Measurements from ENCODE around the gene WASF2. TPM values are rescaled to one million over a fixed set of nuclear protein-coding genes. Genes with fewer than 3 reads are reported as not detected.
A peak's percentile ranks its signal among the peaks of the same experiment; 100 is the strongest.

Gene WASF2
- total RNA-seq, 1 donor from 2014 or later: 35.0 TPM

- Histone ChIP-seq H3K27me3 (no peaks in the 10 kb centered on the region), H3K9me3 (ENCODE audit: low read depth) (no peaks in the 10 kb centered on the region), H4K20me1 (ENCODE audit: low read depth) (peaks cover 64% of the 10 kb centered on the region), H3K4me2 (no peak overlapping the region), H3K4me3 (no peak overlapping the region), H3F3A (ENCODE audit: low read depth) (peaks cover 24% of the 10 kb centered on the region), H3K36me3 (no peaks in the 10 kb centered on the region), H2AFZ (replicated peaks) (no peak overlapping the region), H3K4me1 (peaks cover 20% of the 10 kb centered on the region), H3K9ac (no peak overlapping the region), H3K27ac (peak overlapping the region; percentile 44), H3K79me2 (ENCODE audit: low read depth) (peaks cover 79% of the 10 kb centered on the region)
- H3K9me3 Mint-ChIP-seq: no peaks in the 10 kb centered on the region
- H3K4me3 Mint-ChIP-seq: no peak overlapping the region
- TF ChIP-seq EZH2 (IDR thresholded peaks at IDR 0.05): no peak
- H3K4me1 Mint-ChIP-seq: peaks cover 23% of the 10 kb centered on the region
- no peak overlapping the region for H3K27ac Mint-ChIP-seq
- peaks cover 10% of the 10 kb centered on the region for H3K36me3 Mint-ChIP-seq
- no peaks in the 10 kb centered on the region for H3K27me3 Mint-ChIP-seq (ENCODE audit: insufficient read depth, low read depth)
- no peak for DNase-seq (ENCODE audit: low spot score)
Measured at GRCh38 chr1:27447399-27447798, 42.6 kb downstream of the WASF2 start.

GRCh38 chr1:27446496-27447020 is 43.4 kb downstream of the WASF2 start:
- TF ChIP-seq EZH2phosphoT487 (IDR thresholded peaks at IDR 0.05): no peak
- no peak for TF ChIP-seq EZH2 (IDR thresholded peaks at IDR 0.05)
- TF ChIP-seq, protein P1, sequence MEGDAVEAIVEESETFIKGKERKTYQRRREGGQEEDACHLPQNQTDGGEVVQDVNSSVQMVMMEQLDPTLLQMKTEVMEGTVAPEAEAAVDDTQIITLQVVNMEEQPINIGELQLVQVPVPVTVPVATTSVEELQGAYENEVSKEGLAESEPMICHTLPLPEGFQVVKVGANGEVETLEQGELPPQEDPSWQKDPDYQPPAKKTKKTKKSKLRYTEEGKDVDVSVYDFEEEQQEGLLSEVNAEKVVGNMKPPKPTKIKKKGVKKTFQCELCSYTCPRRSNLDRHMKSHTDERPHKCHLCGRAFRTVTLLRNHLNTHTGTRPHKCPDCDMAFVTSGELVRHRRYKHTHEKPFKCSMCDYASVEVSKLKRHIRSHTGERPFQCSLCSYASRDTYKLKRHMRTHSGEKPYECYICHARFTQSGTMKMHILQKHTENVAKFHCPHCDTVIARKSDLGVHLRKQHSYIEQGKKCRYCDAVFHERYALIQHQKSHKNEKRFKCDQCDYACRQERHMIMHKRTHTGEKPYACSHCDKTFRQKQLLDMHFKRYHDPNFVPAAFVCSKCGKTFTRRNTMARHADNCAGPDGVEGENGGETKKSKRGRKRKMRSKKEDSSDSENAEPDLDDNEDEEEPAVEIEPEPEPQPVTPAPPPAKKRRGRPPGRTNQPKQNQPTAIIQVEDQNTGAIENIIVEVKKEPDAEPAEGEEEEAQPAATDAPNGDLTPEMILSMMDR (IDR thresholded peaks at IDR 0.05): no peak
- peaks cover 56% of the 10 kb centered on the region for H4K20me1 ChIP-seq (ENCODE audit: low read depth)

GRCh38 chr1:27445177-27445936 is 44.6 kb downstream of the WASF2 start:
- H3K9me3 Mint-ChIP-seq: no peaks in the 10 kb centered on the region
- Histone ChIP-seq H3K4me1 (peaks cover 20% of the 10 kb centered on the region), H3K27me3 (no peaks in the 10 kb centered on the region), H4K20me1 (ENCODE audit: low read depth) (peaks cover 44% of the 10 kb centered on the region), H3K4me2 (no peak overlapping the region), H3K4me3 (no peak overlapping the region), H3K79me2 (ENCODE audit: low read depth) (peaks cover 65% of the 10 kb centered on the region), H2AFZ (replicated peaks) (no peak overlapping the region), H3K27ac (peak overlapping the region; percentile 61), H3K9ac (peak overlapping the region; percentile 36), H3F3A (ENCODE audit: low read depth) (peaks cover 16% of the 10 kb centered on the region), H3K36me3 (no peaks in the 10 kb centered on the region), H3K9me3 (ENCODE audit: low read depth) (no peaks in the 10 kb centered on the region)
- H3K27ac Mint-ChIP-seq: no peak overlapping the region
- no peak for TF ChIP-seq EZH2 (IDR thresholded peaks at IDR 0.05)
- TF ChIP-seq EZH2phosphoT487 (IDR thresholded peaks at IDR 0.05): no peak
- TF ChIP-seq, protein P1 (IDR thresholded peaks at IDR 0.05): no peak
- H3K4me3 Mint-ChIP-seq: no peak overlapping the region
- H3K27me3 Mint-ChIP-seq (ENCODE audit: insufficient read depth, low read depth): no peaks in the 10 kb centered on the region
- H3K4me1 Mint-ChIP-seq: peaks cover 16% of the 10 kb centered on the region
- DNase-seq (ENCODE audit: low spot score): no peak
- peaks cover 10% of the 10 kb centered on the region for H3K36me3 Mint-ChIP-seq

More at GRCh38 chr1:27446496-27447020, 43.4 kb downstream of the WASF2 start:
- Histone ChIP-seq H3K4me2 (no peak overlapping the region), H3K36me3 (no peaks in the 10 kb centered on the region), H3K9me3 (ENCODE audit: low read depth) (no peaks in the 10 kb centered on the region), H3K27me3 (no peaks in the 10 kb centered on the region), H3K4me3 (no peak overlapping the region), H3K4me1 (peaks cover 20% of the 10 kb centered on the region), H3K79me2 (ENCODE audit: low read depth) (peaks cover 75% of the 10 kb centered on the region), H3K27ac (no peak overlapping the region), H3F3A (ENCODE audit: low read depth) (peaks cover 19% of the 10 kb centered on the region), H2AFZ (replicated peaks) (no peak overlapping the region), H3K9ac (no peak overlapping the region)
- H3K27me3 Mint-ChIP-seq (ENCODE audit: insufficient read depth, low read depth): no peaks in the 10 kb centered on the region
- DNase-seq (ENCODE audit: low spot score): no peak
- no peaks in the 10 kb centered on the region for H3K9me3 Mint-ChIP-seq
- peaks cover 22% of the 10 kb centered on the region for H3K4me1 Mint-ChIP-seq
- no peak overlapping the region for H3K4me3 Mint-ChIP-seq
- no peak overlapping the region for H3K27ac Mint-ChIP-seq
- H3K36me3 Mint-ChIP-seq: peaks cover 10% of the 10 kb centered on the region

DNA sequence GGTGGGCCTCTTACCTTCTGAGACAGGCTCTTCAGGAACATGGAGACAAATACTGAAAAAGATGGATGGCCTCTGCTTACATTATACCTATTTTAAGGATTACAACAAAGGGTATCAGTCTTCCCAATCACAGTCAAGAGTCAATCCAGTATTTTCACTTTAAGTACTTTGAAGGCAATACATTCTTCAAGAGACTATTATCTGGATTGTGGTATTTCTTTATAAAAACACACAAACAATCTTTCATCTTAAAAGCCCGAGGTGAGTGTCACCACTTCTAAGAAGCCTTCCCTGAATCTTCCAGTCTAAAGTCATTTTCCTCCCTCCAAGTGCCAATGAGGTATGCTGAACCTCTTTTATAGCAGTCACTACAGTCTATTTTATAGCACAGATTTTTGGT is 45.3 kb downstream of the WASF2 start:
- Mint-ChIP-seq H3K4me1 (peaks cover 18% of the 10 kb centered on the region), H3K9me3 (no peaks in the 10 kb centered on the region), H3K27me3 (ENCODE audit: insufficient read depth, low read depth) (no peaks in the 10 kb centered on the region), H3K27ac (no peak overlapping the region), H3K36me3 (peaks cover 15% of the 10 kb centered on the region), H3K4me3 (no peak overlapping the region)
- Histone ChIP-seq H2AFZ (replicated peaks) (no peak overlapping the region), H4K20me1 (ENCODE audit: low read depth) (peaks cover 46% of the 10 kb centered on the region), H3K4me1 (peaks cover 20% of the 10 kb centered on the region), H3K4me2 (no peak overlapping the region), H3K4me3 (no peak overlapping the region), H3K9ac (no peak overlapping the region), H3K27me3 (no peaks in the 10 kb centered on the region), H3K27ac (no peak overlapping the region), H3K9me3 (ENCODE audit: low read depth) (no peaks in the 10 kb centered on the region), H3K36me3 (no peaks in the 10 kb centered on the region), H3K79me2 (ENCODE audit: low read depth) (peaks cover 61% of the 10 kb centered on the region), H3F3A (ENCODE audit: low read depth) (peaks cover 16% of the 10 kb centered on the region)
- TF ChIP-seq EZH2 (IDR thresholded peaks at IDR 0.05) (no peak), EZH2phosphoT487 (IDR thresholded peaks at IDR 0.05) (no peak)
- TF ChIP-seq, protein P1 (IDR thresholded peaks at IDR 0.05): no peak
- no peak for DNase-seq (ENCODE audit: low spot score)

Measured in neural progenitor cell (in vitro differentiated cells).